Measurements from ENCODE around the gene RGP1.

RGP1 gene

GRCh38 chr9:35763803-35764202 lies 14.7 kb downstream of the RGP1 start:
- H3K4me3 ChIP-seq (ENCODE audit: low read depth, low read length): no peak overlapping the region
- no peak for TF ChIP-seq POLR2A (IDR thresholded peaks at IDR 0.05; ENCODE audit: extremely low read depth, insufficient read length)
- no peak for TF ChIP-seq MAX (IDR thresholded peaks at IDR 0.05; ENCODE audit: low read depth, low read length)
- peak; percentile 13 for DNase-seq (ENCODE audit: low read depth)

- no peak for DNase-seq (ENCODE audit: low read depth)
- no peak for TF ChIP-seq MAX (IDR thresholded peaks at IDR 0.05; ENCODE audit: low read depth, low read length)
- no peak for TF ChIP-seq POLR2A (IDR thresholded peaks at IDR 0.05; ENCODE audit: extremely low read depth, insufficient read length)
- no peak for TF ChIP-seq MYC (IDR thresholded peaks at IDR 0.05; ENCODE audit: low read depth, low read length)
- TF ChIP-seq, protein P1, sequence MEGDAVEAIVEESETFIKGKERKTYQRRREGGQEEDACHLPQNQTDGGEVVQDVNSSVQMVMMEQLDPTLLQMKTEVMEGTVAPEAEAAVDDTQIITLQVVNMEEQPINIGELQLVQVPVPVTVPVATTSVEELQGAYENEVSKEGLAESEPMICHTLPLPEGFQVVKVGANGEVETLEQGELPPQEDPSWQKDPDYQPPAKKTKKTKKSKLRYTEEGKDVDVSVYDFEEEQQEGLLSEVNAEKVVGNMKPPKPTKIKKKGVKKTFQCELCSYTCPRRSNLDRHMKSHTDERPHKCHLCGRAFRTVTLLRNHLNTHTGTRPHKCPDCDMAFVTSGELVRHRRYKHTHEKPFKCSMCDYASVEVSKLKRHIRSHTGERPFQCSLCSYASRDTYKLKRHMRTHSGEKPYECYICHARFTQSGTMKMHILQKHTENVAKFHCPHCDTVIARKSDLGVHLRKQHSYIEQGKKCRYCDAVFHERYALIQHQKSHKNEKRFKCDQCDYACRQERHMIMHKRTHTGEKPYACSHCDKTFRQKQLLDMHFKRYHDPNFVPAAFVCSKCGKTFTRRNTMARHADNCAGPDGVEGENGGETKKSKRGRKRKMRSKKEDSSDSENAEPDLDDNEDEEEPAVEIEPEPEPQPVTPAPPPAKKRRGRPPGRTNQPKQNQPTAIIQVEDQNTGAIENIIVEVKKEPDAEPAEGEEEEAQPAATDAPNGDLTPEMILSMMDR (IDR thresholded peaks at IDR 0.05; ENCODE audit: low read depth, low read length): no peak
- no peak overlapping the region for H3K4me3 ChIP-seq (ENCODE audit: low read depth, low read length)
Measured at GRCh38 chr9:35766997-35767396, 17.9 kb downstream of the RGP1 start.

DNA sequence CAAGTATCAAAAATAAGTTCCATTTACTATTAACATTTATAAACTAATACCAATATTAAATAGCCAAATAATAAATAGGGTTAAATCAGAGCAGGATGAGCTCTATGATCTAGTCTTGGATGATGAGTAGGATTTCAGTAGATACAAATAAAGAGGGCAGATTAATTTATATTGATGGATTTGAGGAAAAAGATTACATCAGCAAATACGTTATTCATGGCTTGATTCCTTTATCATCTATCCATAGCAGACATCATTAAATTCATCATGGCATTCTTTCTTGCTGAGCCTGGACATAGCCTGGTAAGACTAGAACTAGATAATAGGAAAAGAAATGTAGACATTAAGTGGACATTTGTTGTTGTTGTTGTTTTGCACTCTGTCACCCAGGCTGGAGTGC lies 18.4 kb downstream of the RGP1 start:
- no peak for DNase-seq (ENCODE audit: low read depth)
- no peak overlapping the region for H3K4me3 ChIP-seq (ENCODE audit: low read depth, low read length)
- TF ChIP-seq MAX (IDR thresholded peaks at IDR 0.05; ENCODE audit: low read depth, low read length): no peak
- no peak for TF ChIP-seq POLR2A (IDR thresholded peaks at IDR 0.05; ENCODE audit: extremely low read depth, insufficient read length)
- TF ChIP-seq, protein P1 (IDR thresholded peaks at IDR 0.05; ENCODE audit: low read depth, low read length): no peak
- TF ChIP-seq MYC (IDR thresholded peaks at IDR 0.05; ENCODE audit: low read depth, low read length): no peak

DNA sequence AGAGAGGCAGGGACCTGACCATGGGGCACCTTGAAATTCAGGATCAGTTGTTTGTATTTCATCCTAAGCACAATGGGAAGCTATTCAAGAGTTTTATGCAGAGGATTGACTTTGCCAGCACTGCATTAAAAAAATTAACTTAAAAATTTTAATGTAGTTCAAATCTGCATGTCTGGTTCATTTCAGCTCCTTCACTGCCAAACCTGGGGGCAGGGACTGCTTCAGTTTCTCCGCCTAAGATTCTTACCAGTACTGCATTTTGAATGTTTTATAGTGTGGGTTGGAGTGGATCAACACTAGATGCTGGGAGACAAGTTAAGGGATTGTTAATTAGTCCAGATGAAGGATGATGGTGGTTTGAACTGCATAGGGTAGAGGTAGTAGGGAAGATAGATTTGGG lies 20.7 kb downstream of the RGP1 start:
- no peak for TF ChIP-seq MYC (IDR thresholded peaks at IDR 0.05; ENCODE audit: low read depth, low read length)
- TF ChIP-seq, protein P1 (IDR thresholded peaks at IDR 0.05; ENCODE audit: low read depth, low read length): no peak
- no peak for TF ChIP-seq POLR2A (IDR thresholded peaks at IDR 0.05; ENCODE audit: extremely low read depth, insufficient read length)
- no peak for TF ChIP-seq MAX (IDR thresholded peaks at IDR 0.05; ENCODE audit: low read depth, low read length)
- no peak overlapping the region for H3K4me3 ChIP-seq (ENCODE audit: low read depth, low read length)
- DNase-seq (ENCODE audit: low read depth): no peak

GRCh38 chr9:35771075-35771433 lies 22.0 kb downstream of the RGP1 start:
- no peak for DNase-seq (ENCODE audit: low read depth)
- no peak overlapping the region for H3K4me3 ChIP-seq (ENCODE audit: low read depth, low read length)
- TF ChIP-seq MAX (IDR thresholded peaks at IDR 0.05; ENCODE audit: low read depth, low read length): no peak
- no peak for TF ChIP-seq MYC (IDR thresholded peaks at IDR 0.05; ENCODE audit: low read depth, low read length)
- TF ChIP-seq POLR2A (IDR thresholded peaks at IDR 0.05; ENCODE audit: extremely low read depth, insufficient read length): no peak
- TF ChIP-seq, protein P1 (IDR thresholded peaks at IDR 0.05; ENCODE audit: low read depth, low read length): no peak

DNA sequence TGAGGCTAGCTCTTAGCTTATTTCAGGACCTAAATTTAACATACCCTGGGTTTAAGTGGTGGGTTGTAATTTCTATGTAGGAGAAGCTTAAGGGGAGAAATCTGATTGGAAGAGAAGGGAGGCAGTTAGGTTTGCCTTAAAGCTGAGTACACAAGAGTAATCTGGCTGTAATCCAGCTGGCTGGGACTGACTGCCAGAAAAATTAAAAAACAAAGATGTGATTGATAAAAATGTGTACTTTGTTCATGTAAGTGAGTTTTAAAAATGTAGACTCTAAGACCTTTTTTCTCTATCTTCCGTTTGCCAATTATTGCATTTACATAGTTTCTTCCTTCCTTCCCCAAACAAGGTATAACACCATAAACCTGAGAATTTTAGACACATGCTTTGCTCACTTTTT lies 22.4 kb downstream of the RGP1 start:
- no peak for DNase-seq (ENCODE audit: low read depth)
- no peak overlapping the region for H3K4me3 ChIP-seq (ENCODE audit: low read depth, low read length)
- TF ChIP-seq MYC (IDR thresholded peaks at IDR 0.05; ENCODE audit: low read depth, low read length): no peak
- no peak for TF ChIP-seq MAX (IDR thresholded peaks at IDR 0.05; ENCODE audit: low read depth, low read length)
- TF ChIP-seq, protein P1 (IDR thresholded peaks at IDR 0.05; ENCODE audit: low read depth, low read length): no peak
- TF ChIP-seq POLR2A (IDR thresholded peaks at IDR 0.05; ENCODE audit: extremely low read depth, insufficient read length): no peak

Measured in NB4 (cell line).